HAP-1 (cell line): ENCODE measurements around the gene PDE1C.
"Not testable (repeated sequence)": the region's sequence is repeated elsewhere in the genome, so short reads cannot be mapped to it uniquely, and the experiment has no call there.

Source experiments
- DNase-seq, 2 experiments: peaks; one replicate each; pipeline ENCODE4 v3.0.0-alpha.2; 2016 to 2020; ENCODE audit warnings: low spot score in 2 of 2
- H3K27me3 ChIP-seq: fragments of 250-450 bp; sonication (Bioruptor Pico); 2 replicates; pipeline ENCODE4 v1.5.1; 2020; ENCODE audit warnings: low read depth, mild to moderate bottlenecking, moderate library complexity
- H3K36me3 ChIP-seq: fragments of 250-450 bp; sonication (Bioruptor Pico); replicated peaks from 2 replicates; pipeline ENCODE4 v1.5.1; 2020; ENCODE audit warnings: mild to moderate bottlenecking
- H3K4me1 ChIP-seq: fragments of 250-450 bp; sonication (Bioruptor Pico); 2 replicates; pipeline ENCODE4 v1.5.1; 2020; ENCODE audit warnings: mild to moderate bottlenecking
- H3K4me3 ChIP-seq: fragments of 250-450 bp; sonication (Bioruptor Pico); 2 replicates; pipeline ENCODE4 v1.5.1; 2020; ENCODE audit warnings: mild to moderate bottlenecking, moderate library complexity
- H3K9me3 ChIP-seq: fragments of 250-450 bp; sonication (Bioruptor Pico); 2 replicates; pipeline ENCODE4 v1.5.1; 2020; ENCODE audit warnings: mild to moderate bottlenecking, moderate library complexity
- in situ Hi-C: fragments of 300-500 bp; cut with MboI; formaldehyde crosslinking; loops from 3 replicates; pipeline ENCODE4 v1.14.3; 2020; ENCODE audit warnings: low sequenced_read_pairs, inconsistent platforms, mixed read lengths

PDE1C gene

DNA sequence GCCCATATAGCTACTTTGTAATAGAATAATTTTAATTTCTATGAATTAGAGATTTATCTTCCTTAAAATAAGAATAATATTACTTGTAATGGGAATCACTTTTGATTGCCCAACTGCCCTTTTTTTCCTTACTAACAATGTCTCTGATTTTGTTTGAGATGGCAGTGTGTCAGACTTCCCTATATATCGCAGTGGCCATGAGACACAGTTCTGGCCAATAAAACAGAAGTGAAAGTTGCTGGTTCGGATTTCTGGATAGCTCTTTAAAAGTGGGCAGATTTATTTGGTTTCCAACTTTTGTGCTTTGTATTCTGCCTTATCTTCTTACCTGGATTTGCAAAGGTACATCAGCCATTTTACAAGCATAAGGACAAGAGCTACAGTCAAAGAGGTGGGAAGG lies 213.0 kb downstream of the PDE1C start:
- DNase-seq, result no peak

DNA sequence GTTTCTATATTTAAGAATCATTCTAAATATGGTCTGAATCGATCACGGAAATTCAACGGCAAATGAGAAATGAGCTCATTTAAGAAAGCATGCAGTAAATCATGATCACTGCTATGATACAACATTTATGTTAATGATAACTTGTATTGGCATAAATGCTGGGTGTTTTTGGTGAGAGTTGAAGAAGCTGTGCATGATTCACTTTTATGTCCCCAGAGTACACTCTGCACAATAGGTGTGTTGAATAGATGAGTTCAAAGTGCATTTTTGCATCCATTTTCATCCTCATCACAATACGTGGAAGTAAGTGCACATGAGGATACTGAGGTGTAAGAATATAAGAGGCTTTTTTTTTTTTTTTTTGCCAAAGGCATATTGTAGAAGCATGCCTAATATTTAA lies 213.9 kb downstream of the PDE1C start:
- H3K4me1 ChIP-seq, result no peaks in the 10 kb centered on the region
- no peaks in the 10 kb centered on the region for H3K27me3 ChIP-seq
- H3K9me3 ChIP-seq, result no peaks in the 10 kb centered on the region
- no peaks in the 10 kb centered on the region for H3K36me3 ChIP-seq
- no peak overlapping the region for H3K4me3 ChIP-seq
- DNase-seq, result no peak
- in situ Hi-C loops, result no loop called here

More for the DNA sequence above, 213.0 kb downstream of the PDE1C start:
- Histone ChIP-seq H3K4me1 (no peaks in the 10 kb centered on the region), H3K4me3 (no peak overlapping the region), H3K27me3 (no peaks in the 10 kb centered on the region), H3K36me3 (no peaks in the 10 kb centered on the region), H3K9me3 (no peaks in the 10 kb centered on the region)
- in situ Hi-C loops, result no loop called here

DNA sequence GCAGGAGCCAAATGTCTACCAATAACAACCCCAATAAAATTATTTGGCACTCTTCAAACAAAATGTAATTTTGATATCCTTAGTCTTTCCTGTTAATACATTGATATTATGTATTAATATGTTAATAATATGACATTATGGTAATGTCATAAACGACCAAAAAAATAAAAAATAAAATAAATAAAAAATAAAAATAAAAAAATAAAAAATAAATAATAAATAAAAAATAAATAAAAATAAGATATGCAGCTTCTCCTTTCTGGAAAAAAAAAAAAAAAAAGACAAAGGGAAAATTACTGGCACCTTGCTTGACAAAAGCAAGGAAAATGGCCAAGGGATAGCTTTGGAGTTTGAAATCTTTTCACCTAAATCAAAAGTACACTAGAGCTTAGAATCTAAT lies 214.7 kb downstream of the PDE1C start:
- no peaks in the 10 kb centered on the region for H3K36me3 ChIP-seq
- in situ Hi-C loops, result no loop called here
- H3K4me3 ChIP-seq, result no peak overlapping the region
- DNase-seq, result no peak
- H3K4me1 ChIP-seq, result no peaks in the 10 kb centered on the region
- H3K27me3 ChIP-seq, result no peaks in the 10 kb centered on the region
- no peaks in the 10 kb centered on the region for H3K9me3 ChIP-seq

DNA sequence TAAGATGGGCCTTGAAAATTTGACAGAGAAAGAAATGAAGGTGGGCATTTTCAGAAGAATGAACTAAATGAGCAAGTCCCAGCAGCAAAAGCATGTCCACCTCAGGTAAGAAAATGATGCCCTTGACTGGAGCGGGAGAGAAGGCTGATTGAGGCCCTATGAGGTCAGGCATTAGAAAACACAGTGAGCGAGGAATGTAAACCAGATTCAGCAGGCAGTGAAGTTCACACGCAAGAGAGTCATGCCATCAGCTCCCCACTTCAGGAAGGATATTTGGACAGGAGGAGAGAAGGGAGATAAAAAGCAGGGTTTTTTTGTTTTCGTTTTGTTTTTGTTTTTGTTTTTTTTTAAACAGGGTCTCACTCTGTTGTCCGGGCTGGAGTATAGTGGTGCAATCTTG lies 216.8 kb downstream of the PDE1C start:
- in situ Hi-C loops, result no loop called here
- DNase-seq, result no peak
- no peak overlapping the region for H3K4me3 ChIP-seq

DNA sequence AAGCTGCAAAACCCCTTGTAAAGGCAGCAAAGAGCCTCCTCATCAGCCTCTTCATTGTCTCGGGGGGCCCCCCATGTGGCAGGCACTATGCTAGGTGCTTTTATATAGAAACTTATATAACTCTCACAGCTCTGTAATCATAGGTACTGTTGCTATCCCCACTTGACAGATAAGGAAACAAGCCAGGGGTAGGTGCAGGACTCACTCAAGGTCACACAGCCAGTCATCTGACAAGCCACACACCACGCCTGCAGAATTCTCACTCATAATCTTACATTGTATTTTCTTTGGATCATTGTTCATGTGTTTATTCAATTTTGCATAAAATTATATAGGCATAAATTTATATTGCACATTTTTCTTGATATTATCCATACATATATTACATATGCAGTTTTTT lies 217.7 kb downstream of the PDE1C start:
- no peak for DNase-seq
- in situ Hi-C loops, result no loop called here
- H3K9me3 ChIP-seq, result no peaks in the 10 kb centered on the region
- no peaks in the 10 kb centered on the region for H3K4me1 ChIP-seq
- no peak overlapping the region for H3K4me3 ChIP-seq
- no peaks in the 10 kb centered on the region for H3K27me3 ChIP-seq
- no peaks in the 10 kb centered on the region for H3K36me3 ChIP-seq

More for the DNA sequence above, 216.8 kb downstream of the PDE1C start:
- Histone ChIP-seq H3K36me3 (no peaks in the 10 kb centered on the region), H3K4me1 (no peaks in the 10 kb centered on the region), H3K9me3 (no peaks in the 10 kb centered on the region), H3K27me3 (no peaks in the 10 kb centered on the region)

DNA sequence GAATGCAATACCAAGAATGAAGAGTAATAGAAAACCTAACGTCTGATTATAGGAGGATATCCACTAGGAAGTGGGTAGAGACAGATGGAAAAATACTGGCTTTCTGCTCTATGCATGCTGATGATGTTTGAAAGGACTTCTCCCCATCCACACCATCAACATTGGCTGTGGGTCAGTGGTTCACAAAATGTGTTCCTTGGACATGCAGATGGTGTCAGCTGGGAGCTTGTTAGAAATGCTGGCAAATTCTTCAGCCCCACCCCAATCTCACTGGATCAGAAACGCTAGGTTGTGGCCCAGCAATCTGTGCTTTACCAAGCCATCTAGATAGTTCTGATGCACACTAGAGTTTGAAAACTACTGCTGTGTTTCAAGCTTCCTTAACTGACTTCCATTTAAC lies 219.1 kb downstream of the PDE1C start:
- Histone ChIP-seq H3K27me3 (no peaks in the 10 kb centered on the region), H3K36me3 (no peaks in the 10 kb centered on the region), H3K4me1 (no peaks in the 10 kb centered on the region), H3K9me3 (no peaks in the 10 kb centered on the region), H3K4me3 (no peak overlapping the region)
- DNase-seq, result no peak
- in situ Hi-C loops, result no loop called here

DNA sequence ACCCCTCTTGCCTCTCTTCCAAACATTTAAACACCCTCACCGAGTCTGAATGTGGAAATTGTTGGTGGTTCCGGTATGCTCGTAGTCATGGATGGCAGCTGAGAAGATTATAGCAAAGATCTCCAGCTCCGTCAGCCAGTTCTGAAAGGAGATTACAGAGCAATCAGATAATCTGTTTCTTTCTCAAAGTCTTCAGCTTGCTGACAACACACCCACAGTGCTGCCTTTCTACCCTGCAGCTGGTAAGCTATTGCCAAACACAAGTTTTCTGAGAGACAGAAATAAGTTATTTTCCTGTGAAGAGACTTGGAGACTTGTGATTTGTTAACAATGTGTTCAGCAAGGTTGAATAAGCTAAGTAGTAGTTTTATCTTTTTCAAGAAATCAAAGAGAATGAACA lies 219.6 kb downstream of the PDE1C start:
- DNase-seq, result no peak
- Histone ChIP-seq H3K4me1 (no peaks in the 10 kb centered on the region), H3K36me3 (no peaks in the 10 kb centered on the region), H3K27me3 (no peaks in the 10 kb centered on the region), H3K4me3 (no peak overlapping the region), H3K9me3 (no peaks in the 10 kb centered on the region)
- in situ Hi-C loops, result no loop called here

DNA sequence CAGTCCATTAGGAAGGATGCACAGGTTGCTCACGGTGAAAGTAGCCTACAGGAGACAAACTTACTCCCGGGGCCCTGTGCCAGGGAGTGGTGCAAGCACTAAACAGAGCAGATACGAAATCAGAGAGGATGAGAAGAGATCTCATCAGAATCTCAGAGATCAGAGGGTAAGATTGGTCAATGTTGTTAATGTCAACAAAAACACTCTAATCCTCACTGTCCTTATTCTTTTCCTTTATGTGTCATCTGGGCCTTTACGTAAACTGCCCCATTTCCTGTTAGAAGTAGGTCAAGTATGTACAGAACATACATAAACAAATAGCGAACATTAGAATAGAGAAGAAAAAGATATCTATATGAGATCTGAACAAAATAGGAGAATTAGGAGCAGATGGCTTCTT lies 220.1 kb downstream of the PDE1C start:
- Histone ChIP-seq H3K36me3 (no peaks in the 10 kb centered on the region), H3K4me3 (no peak overlapping the region), H3K9me3 (no peaks in the 10 kb centered on the region), H3K27me3 (no peaks in the 10 kb centered on the region), H3K4me1 (no peaks in the 10 kb centered on the region)
- in situ Hi-C loops, result no loop called here
- no peak for DNase-seq

DNA sequence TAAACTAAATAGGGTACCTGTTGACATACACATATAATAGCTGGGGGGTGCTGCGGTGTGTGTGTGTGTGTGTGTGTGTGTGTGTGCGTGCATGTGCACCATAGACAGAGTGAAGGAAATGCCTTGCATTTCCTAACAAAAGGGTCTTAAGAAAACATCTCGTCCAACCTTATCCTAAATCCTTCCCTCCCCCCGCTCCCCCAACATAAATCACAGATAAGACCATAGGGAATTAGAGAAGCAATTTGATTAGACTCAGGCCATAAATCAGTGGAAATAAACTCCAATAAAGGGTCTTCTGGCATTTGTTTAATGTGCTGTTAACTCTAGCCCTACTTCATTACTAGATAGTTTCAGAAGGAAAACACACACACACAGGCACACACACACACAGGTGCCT lies 234.7 kb downstream of the PDE1C start:
- DNase-seq, result no peak
- Histone ChIP-seq H3K4me3 (no peak overlapping the region), H3K36me3 (no peaks in the 10 kb centered on the region), H3K27me3 (no peaks in the 10 kb centered on the region), H3K9me3 (no peaks in the 10 kb centered on the region), H3K4me1 (no peaks in the 10 kb centered on the region)
- in situ Hi-C loops, result no loop called here

DNA sequence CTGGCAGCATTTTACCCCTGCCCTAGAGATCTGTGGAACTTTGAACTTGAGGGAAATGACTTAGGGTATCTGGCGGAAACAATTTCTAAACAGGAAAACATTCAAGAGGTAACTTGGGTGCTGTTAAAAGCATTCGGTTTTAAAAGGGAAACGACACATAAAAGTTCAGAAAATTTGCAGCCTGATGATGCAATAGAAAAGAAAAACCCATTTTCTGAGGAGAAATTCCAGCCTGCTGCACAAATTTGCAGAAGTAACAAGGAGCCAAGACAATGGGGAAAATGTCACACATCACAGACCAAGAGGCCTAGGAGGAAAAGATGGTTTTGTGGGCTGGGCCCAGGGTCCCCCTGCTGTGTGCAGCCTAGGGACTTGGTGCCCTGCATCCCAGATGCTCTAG lies 236.6 kb downstream of the PDE1C start:
- H3K27me3 ChIP-seq, H3K36me3 ChIP-seq, H3K4me1 ChIP-seq, DNase-seq, H3K9me3 ChIP-seq, H3K4me3 ChIP-seq, in situ Hi-C loops: not testable (repeated sequence)

DNA sequence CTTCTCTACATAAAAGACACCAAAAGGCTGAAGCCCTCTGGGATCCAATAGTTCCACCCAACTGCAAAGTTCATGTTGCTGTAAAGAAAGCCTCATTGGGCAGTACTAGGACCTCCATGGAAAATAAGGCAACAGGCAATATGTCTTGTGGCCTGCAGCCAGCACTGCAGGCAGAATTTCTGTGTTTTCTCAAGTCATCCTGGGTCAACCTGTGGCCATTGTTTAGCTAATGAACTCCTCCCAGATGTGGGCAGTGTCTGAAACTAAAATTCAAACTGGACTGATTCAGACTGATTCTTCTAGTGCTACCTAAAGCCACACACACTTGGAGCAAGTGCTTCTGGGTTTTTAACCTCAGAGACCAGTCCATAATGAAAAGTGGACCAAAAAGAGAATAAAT lies 241.7 kb downstream of the PDE1C start:
- H3K27me3 ChIP-seq, result no peaks in the 10 kb centered on the region
- no peak for DNase-seq
- H3K36me3 ChIP-seq, result no peaks in the 10 kb centered on the region
- no peaks in the 10 kb centered on the region for H3K4me1 ChIP-seq
- in situ Hi-C loops, result no loop called here
- H3K4me3 ChIP-seq, result no peak overlapping the region
- no peaks in the 10 kb centered on the region for H3K9me3 ChIP-seq

DNA sequence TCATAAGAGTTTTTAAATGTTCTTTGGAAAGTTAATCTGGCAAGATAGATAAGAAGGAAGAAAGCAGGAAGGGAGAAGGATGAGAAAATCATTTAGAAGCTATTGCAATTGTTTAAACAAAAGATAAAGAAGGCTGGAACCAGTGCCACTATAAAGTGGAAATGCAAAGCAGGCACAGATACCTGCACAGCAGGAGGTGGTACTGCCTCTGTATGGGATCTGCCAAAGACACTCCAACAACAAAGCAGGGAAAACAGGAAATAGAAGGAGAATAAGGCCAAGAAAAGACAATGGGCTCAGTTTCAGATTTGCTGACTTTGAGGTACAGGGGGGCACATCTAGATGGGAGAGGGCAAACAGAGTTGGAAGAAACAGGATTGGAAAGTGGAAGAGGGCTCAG lies 244.6 kb downstream of the PDE1C start:
- H3K9me3 ChIP-seq, result no peaks in the 10 kb centered on the region
- H3K4me1 ChIP-seq, result no peaks in the 10 kb centered on the region
- no peaks in the 10 kb centered on the region for H3K27me3 ChIP-seq
- no peaks in the 10 kb centered on the region for H3K36me3 ChIP-seq
- DNase-seq, result no peak
- in situ Hi-C loops, result no loop called here
- no peak overlapping the region for H3K4me3 ChIP-seq

DNA sequence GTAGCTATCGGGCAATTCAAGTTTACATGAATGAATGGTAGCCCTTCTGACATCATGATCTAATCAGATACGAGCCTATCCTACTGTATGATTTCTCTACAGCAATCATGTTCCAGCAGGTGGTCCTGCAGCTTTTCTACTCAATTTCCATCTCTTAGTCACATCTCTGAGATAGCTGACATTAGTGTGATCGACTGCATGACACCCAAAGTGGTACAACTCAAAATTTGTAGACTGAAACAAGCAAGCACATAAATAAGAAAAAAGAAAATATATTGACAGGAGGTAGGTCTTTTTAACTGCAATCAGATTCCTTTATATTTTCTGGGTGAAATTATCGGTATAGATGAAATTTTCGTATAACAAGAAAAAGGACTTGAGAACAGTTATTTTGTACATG lies 251.2 kb downstream of the PDE1C start:
- Histone ChIP-seq H3K9me3 (no peaks in the 10 kb centered on the region), H3K27me3 (no peaks in the 10 kb centered on the region), H3K4me1 (no peaks in the 10 kb centered on the region), H3K36me3 (no peaks in the 10 kb centered on the region), H3K4me3 (no peak overlapping the region)
- in situ Hi-C loops, result no loop called here
- no peak for DNase-seq

DNA sequence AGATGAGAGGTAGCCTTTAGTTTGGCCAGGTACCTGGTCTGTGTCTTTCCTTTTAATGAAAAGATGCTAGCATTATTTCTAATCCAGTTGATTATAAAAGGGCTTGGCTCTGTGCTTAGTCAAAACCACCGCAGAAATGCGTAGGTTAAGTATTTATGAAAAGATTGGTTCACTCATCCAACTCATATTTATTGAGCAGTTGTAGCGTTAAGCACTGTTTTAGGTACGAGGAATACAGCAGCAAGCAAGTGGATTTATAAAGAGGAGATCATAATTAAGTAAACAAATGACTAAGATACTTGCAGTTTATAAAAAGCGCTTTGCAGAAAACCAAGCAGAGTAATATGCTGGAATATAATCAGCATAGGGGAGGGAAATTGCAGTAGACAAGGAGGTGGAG lies 253.4 kb downstream of the PDE1C start:
- H3K27me3 ChIP-seq, result no peaks in the 10 kb centered on the region
- no peaks in the 10 kb centered on the region for H3K36me3 ChIP-seq
- no peaks in the 10 kb centered on the region for H3K9me3 ChIP-seq
- H3K4me1 ChIP-seq, result no peaks in the 10 kb centered on the region
- in situ Hi-C loops, result no loop called here
- H3K4me3 ChIP-seq, result no peak overlapping the region
- no peak for DNase-seq

DNA sequence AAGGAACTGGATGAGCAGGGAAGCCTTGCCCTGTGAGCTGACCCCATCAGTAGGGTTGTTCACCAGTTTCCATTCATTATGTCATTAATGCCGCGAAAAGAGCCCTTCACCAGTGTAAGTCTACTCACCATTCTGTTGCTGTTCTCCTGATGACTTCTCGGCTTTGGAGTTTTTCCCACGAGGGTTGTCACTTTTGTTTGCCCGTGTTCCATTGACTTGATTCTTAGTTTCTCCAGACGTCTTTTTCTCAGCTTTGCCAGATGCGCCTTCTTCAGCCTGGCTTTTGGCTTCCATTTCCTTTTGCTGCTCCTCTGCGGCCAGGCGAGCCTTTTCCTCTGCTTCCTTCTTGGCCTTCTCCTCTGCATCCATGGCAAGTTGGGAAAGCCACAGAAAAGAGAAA lies 254.4 kb downstream of the PDE1C start:
- H3K27me3 ChIP-seq, result no peaks in the 10 kb centered on the region
- no peaks in the 10 kb centered on the region for H3K9me3 ChIP-seq
- in situ Hi-C loops, result no loop called here
- H3K36me3 ChIP-seq, result no peaks in the 10 kb centered on the region
- H3K4me1 ChIP-seq, result no peaks in the 10 kb centered on the region
- H3K4me3 ChIP-seq, result no peak overlapping the region
- no peak for DNase-seq
